H1 (cell line): ENCODE measurements around the gene CEACAM16. TPM values are rescaled to one million over a fixed set of nuclear protein-coding genes. Genes with fewer than 3 reads are reported as not detected.

Experiments used
- SAP30 ChIP-seq: fragments of 300-600 bp; sonication (generic); IDR thresholded peaks from 2 replicates; pipeline ENCODE4 v1.7.1; 2012; ENCODE audit warnings: low read length, moderate library complexity, mild to moderate bottlenecking, inconsistent platforms; ENCODE audit not compliant: insufficient read depth, insufficient replicate concordance
- TCF12 ChIP-seq: IDR thresholded peaks from 2 replicates; pipeline ENCODE4 v1.6.1; 2011; ENCODE audit warnings: low read depth, mild to moderate bottlenecking, low read length
- polyA plus RNA-seq, 7 experiments: library from polyadenylated mRNA; depleted of rRNA in 3 of 7; stranded (reverse) in 5 of 7; unstranded in 2 of 7; fragments of >200 nt in 5 of 7; fragments of 200-250 nt in 2 of 7; gene quantifications; 1 replicate in 5 of 7; 2 replicates in 1 of 7; 4 replicates in 1 of 7; pipeline versions ENCODE4 v1.2.1 to v1.2.3, GENCODE V29; 2011 to 2013; ENCODE audit warnings: missing spikeins in 2 of 7, mixed read lengths in 2 of 7
- total RNA-seq: library from RNA; stranded (reverse); fragmentation: NEBNext Ultra II Directional; extraction: Animal tissue kit (Norgen Biotek cat#: 25700); gene quantifications from 2 replicates; pipeline ENCODE4 v1.2.1, GENCODE V29; 2021

CEACAM16 gene
- total and polyA plus RNA-seq, 2 of the 8 experiments (the other 6 are each of a cell fraction or from before 2014, with no cell fraction given): not detected

DNA sequence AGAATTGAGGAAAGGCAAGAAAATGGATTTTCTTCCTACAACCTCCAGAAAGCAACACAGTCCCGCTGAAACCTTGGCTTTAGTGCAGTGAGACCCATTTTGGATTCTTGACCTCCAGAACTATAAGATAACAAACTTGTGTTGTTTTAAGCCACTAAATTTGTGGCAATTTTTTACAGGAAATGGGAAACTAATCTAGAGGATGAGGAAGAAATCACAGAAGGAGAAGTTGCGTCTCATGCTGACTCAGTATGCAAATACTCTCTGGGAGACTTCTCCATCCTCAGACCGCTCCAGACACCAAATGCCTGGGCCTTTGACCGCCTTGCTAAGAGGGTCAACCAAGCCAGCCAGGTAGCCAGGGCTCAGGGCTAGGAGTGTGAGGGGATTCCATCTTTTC lies 13.1 kb upstream of the CEACAM16 start (continued):
- TF ChIP-seq SAP30: no peak
- TF ChIP-seq TCF12: no peak
